Neural cell (in vitro differentiated cells): ENCODE results near the gene IMMP2L. TPM values are rescaled to one million over a fixed set of nuclear protein-coding genes. Genes with fewer than 3 reads are reported as not detected.

Experiments used
- H2AFZ ChIP-seq: fragments of 200-600, 300-800 bp; sonication (generic), shearing (Covaris generic); 2 replicates; pipeline ENCODE4 v1.6.0; 2014; ENCODE audit warnings: low read depth, mild to moderate bottlenecking, antibody characterized with exemption, low read length, moderate library complexity
- H3F3A ChIP-seq: fragments of 200-600 bp; shearing (Covaris generic); 2 replicates; pipeline ENCODE4 v1.6.1; 2016; ENCODE audit warnings: mild to moderate bottlenecking, moderate library complexity, mixed read lengths, antibody characterized with exemption, low read length; ENCODE audit not compliant: insufficient read depth, poor library complexity, severe bottlenecking
- H3K27ac ChIP-seq: fragments of 200-600, 300-800 bp; sonication (generic), shearing (Covaris generic); 2 replicates; pipeline ENCODE4 v1.5.1; 2014; ENCODE audit warnings: mild to moderate bottlenecking, low read length, moderate library complexity
- H3K27me3 ChIP-seq: fragments of 300-800, 200-600 bp; sonication (generic), shearing (Covaris generic); 2 replicates; pipeline ENCODE4 v1.6.0; 2014; ENCODE audit warnings: mild to moderate bottlenecking, low read depth, low read length, moderate library complexity; ENCODE audit not compliant: insufficient read depth
- H3K36me3 ChIP-seq: fragments of 300-800, 200-600 bp; sonication (generic), shearing (Covaris generic); 2 replicates; pipeline ENCODE4 v1.5.1; 2014; ENCODE audit warnings: mild to moderate bottlenecking, antibody characterized with exemption, low read length, moderate library complexity; ENCODE audit not compliant: insufficient read depth
- H3K4me2 ChIP-seq: fragments of 300-800, 200-600 bp; sonication (generic), shearing (Covaris generic); 2 replicates; pipeline ENCODE4 v1.6.0; 2014; ENCODE audit warnings: mild to moderate bottlenecking, low read length
- H3K4me3 ChIP-seq: fragments of 300-800, 200-600 bp; sonication (generic), shearing (Covaris generic); 2 replicates; pipeline ENCODE4 v1.5.1; 2014; ENCODE audit warnings: mild to moderate bottlenecking, low read length, moderate library complexity
- H3K79me2 ChIP-seq: fragments of 200-600 bp; shearing (Covaris generic); replicated peaks from 2 replicates; pipeline ENCODE4 v1.6.0; 2014; ENCODE audit warnings: mild to moderate bottlenecking, low read length, moderate library complexity; ENCODE audit not compliant: insufficient read depth
- H3K9ac ChIP-seq: fragments of 300-800, 200-600 bp; sonication (generic), shearing (Covaris generic); 2 replicates; pipeline ENCODE4 v1.6.1; 2016; ENCODE audit warnings: mild to moderate bottlenecking, low read length, mixed read lengths
- H3K9me2 ChIP-seq: fragments of 200-600 bp; shearing (Covaris generic); 2 replicates; pipeline ENCODE4 v1.6.1; 2016; ENCODE audit warnings: mild to moderate bottlenecking, low read length, mixed read lengths; ENCODE audit not compliant: insufficient read depth
- H3K9me3 ChIP-seq: fragments of 200-600, 300-800 bp; sonication (generic), shearing (Covaris generic); 2 replicates; pipeline ENCODE4 v1.6.1; 2016; ENCODE audit warnings: mild to moderate bottlenecking, mixed run types, low read length, moderate library complexity, mixed read lengths
- H4K20me1 ChIP-seq: fragments of 200-600 bp; shearing (Covaris generic); 2 replicates; pipeline ENCODE4 v1.6.1; 2016; ENCODE audit warnings: mild to moderate bottlenecking, mixed run types; ENCODE audit not compliant: insufficient read depth
- EP300 ChIP-seq: fragments of 450-650 bp; conservative IDR thresholded peaks from 2 replicates; pipeline ENCODE4 v1.6.1; 2014; ENCODE audit warnings: antibody characterized with exemption, mild to moderate bottlenecking, moderate library complexity; ENCODE audit not compliant: poor library complexity, severe bottlenecking
- EZH2 ChIP-seq: fragments of 200-600, 300-800 bp; shearing (Covaris generic), sonication (generic); IDR thresholded peaks from 2 replicates; pipeline ENCODE4 v1.6.1; 2014; ENCODE audit warnings: antibody characterized with exemption, low read length, borderline replicate concordance, mild to moderate bottlenecking; ENCODE audit not compliant: insufficient read depth, poor library complexity, severe bottlenecking
- MXI1 ChIP-seq: fragments of 450-650 bp; conservative IDR thresholded peaks from 2 replicates; pipeline ENCODE4 v1.6.1; 2014; ENCODE audit warnings: antibody characterized with exemption, mild to moderate bottlenecking; ENCODE audit not compliant: poor library complexity, severe bottlenecking
- POLR2AphosphoS5 ChIP-seq: IDR thresholded peaks from 2 replicates; pipeline ENCODE4 v1.6.1; 2012
- RAD21 ChIP-seq: fragments of 450-650 bp; conservative IDR thresholded peaks from 2 replicates; pipeline ENCODE4 v1.6.1; 2014; ENCODE audit warnings: antibody characterized with exemption, mild to moderate bottlenecking, moderate library complexity
- SMC3 ChIP-seq: fragments of 450-650 bp; conservative IDR thresholded peaks from 2 replicates; pipeline ENCODE4 v1.6.1; 2014; ENCODE audit warnings: antibody characterized with exemption, mild to moderate bottlenecking, moderate library complexity; ENCODE audit not compliant: poor library complexity
- polyA plus RNA-seq: library from polyadenylated mRNA; depleted of rRNA; stranded (reverse); fragments of >200 nt; gene quantifications from 2 replicates; pipeline ENCODE4 v1.2.3, GENCODE V29; 2014

IMMP2L gene
- polyA plus RNA-seq, 1 donor from 2014 or later = 9.7 TPM

GRCh38 chr7:111358915-111359314 lies 203.4 kb downstream of the IMMP2L start:
- Histone ChIP-seq H3K4me3 (no peak overlapping the region), H3K9ac (no peak overlapping the region), H3K9me2 (no peaks in the 10 kb centered on the region), H4K20me1 (no peaks in the 10 kb centered on the region), H3K4me2 (no peak overlapping the region), H3K27ac (no peak overlapping the region), H3K27me3 (no peaks in the 10 kb centered on the region), H3F3A (no peaks in the 10 kb centered on the region), H3K36me3 (no peaks in the 10 kb centered on the region), H2AFZ (no peak overlapping the region), H3K79me2 (no peaks in the 10 kb centered on the region), H3K9me3 (no peaks in the 10 kb centered on the region)
- TF ChIP-seq EP300 = no peak

DNA sequence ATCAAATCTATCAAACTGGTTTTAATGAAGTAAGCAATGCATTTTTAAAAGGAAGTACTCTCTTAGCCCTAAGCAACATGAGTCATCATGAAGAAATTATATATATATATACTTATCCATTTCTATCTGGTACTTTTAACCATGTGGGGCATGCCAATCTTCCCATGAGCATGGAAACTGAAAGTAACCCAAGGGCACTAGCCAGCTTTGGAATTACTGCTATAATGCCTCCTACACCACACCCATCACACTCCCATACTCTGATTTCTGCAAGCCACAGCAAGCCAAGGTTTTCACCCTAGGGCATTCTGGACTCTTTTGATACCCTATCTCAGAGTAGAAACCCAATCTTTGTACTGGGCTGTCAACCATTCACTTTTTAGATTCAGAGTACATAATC lies 204.6 kb downstream of the IMMP2L start:
- no peaks in the 10 kb centered on the region for H3K79me2 ChIP-seq
- no peak overlapping the region for H3K9ac ChIP-seq
- H2AFZ ChIP-seq = no peak overlapping the region
- no peaks in the 10 kb centered on the region for H3K27me3 ChIP-seq
- H3K36me3 ChIP-seq = no peaks in the 10 kb centered on the region
- no peak overlapping the region for H3K4me2 ChIP-seq
- H4K20me1 ChIP-seq = no peaks in the 10 kb centered on the region
- no peak overlapping the region for H3K4me3 ChIP-seq
- H3K9me2 ChIP-seq = no peaks in the 10 kb centered on the region
- no peak for TF ChIP-seq RAD21
- no peak for TF ChIP-seq EZH2
- no peak for TF ChIP-seq POLR2AphosphoS5
- no peak for TF ChIP-seq MXI1
- TF ChIP-seq SMC3 = no peak
- H3F3A ChIP-seq = no peaks in the 10 kb centered on the region
- H3K27ac ChIP-seq = no peak overlapping the region
- no peaks in the 10 kb centered on the region for H3K9me3 ChIP-seq

DNA sequence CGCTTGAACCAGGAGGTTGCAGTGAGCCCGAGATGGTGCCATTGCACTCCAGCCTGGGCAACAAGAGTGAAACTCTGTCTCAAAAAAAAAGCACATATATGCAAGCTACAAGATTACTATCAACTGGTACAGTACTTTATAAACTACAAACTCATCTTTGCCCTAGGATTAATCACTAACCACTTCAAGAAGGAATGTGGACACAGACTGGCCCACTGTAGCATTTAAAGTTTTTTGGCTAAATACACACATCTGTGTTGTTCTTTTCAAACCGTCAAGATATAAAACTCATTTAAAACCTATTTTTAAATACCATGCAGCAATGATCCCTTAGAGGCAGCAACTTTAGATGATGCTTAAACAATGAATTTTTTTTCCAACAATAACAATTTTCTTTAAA lies 205.4 kb downstream of the IMMP2L start:
- H4K20me1 ChIP-seq = no peaks in the 10 kb centered on the region
- no peaks in the 10 kb centered on the region for H3F3A ChIP-seq
- no peak overlapping the region for H3K4me3 ChIP-seq
- H3K79me2 ChIP-seq = no peaks in the 10 kb centered on the region
- no peaks in the 10 kb centered on the region for H3K9me3 ChIP-seq
- no peaks in the 10 kb centered on the region for H3K27me3 ChIP-seq
- H3K36me3 ChIP-seq = no peaks in the 10 kb centered on the region
- no peak for TF ChIP-seq MXI1
- no peak for TF ChIP-seq POLR2AphosphoS5
- H3K4me2 ChIP-seq = no peak overlapping the region
- no peak overlapping the region for H3K9ac ChIP-seq
- no peaks in the 10 kb centered on the region for H3K9me2 ChIP-seq
- no peak overlapping the region for H3K27ac ChIP-seq
- no peak overlapping the region for H2AFZ ChIP-seq

- Histone ChIP-seq H3K36me3 (no peaks in the 10 kb centered on the region), H3K9me2 (no peaks in the 10 kb centered on the region), H3K79me2 (no peaks in the 10 kb centered on the region), H3K9ac (no peak overlapping the region), H3K27me3 (no peaks in the 10 kb centered on the region), H3K4me2 (no peak overlapping the region), H4K20me1 (no peaks in the 10 kb centered on the region), H3K9me3 (no peaks in the 10 kb centered on the region), H3K27ac (no peak overlapping the region), H3F3A (no peaks in the 10 kb centered on the region), H3K4me3 (no peak overlapping the region), H2AFZ (no peak overlapping the region)
- TF ChIP-seq EZH2 (no peak), MXI1 (no peak)
Observed at GRCh38 chr7:111352319-111352718, 210.0 kb downstream of the IMMP2L start.
